Panc1 (cell line): Measurements from ENCODE around the gene PCK2.

Experiments
- CTCF ChIP-seq: fragments of 450-650 bp; IDR thresholded peaks from 2 replicates; pipeline ENCODE4 v1.5.1; 2017; ENCODE audit warnings: mild to moderate bottlenecking
- TF ChIP-seq, protein P1 (sequence below), 2 experiments: IDR thresholded peaks; 2 replicates each; pipeline ENCODE4 v1.6.1; 2011 to 2012; ENCODE audit warnings: low read depth in 2 of 2, control low read depth in 1 of 2, low read length in 1 of 2, mild to moderate bottlenecking in 1 of 2, moderate library complexity in 1 of 2; ENCODE audit not compliant: insufficient read depth in 1 of 2

DNA sequence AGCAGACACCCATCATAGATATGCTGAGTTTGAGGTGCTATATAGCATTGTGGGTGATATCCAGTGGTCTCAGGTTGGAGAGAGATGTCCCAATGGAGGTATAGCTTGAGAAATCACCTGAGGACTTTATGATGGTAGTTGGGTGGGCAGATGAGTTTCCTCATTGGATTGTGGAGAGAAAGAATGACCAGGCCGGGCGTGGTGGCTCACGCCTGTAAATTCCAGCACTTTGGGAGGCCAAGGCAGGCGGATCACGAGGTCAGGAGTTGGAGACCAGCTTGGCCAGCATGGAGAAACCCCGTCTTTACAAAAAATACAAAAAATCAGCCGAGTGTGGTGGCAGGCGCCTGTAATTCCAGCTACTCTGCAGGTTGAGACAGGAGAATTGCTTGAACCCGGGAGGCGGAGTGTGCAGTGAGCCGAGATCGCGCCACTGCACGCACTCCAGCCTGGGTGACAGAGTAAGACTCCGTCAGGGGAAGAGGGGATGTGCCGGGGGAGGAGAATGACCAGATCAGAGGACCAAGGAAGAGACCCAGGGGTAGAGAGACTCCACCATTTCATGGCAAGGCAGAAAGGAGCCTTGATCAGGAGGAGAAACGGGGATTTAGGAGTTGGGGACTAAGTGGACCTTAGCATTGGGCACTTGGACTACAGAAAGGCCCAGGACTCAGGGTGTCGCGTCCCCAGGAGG is 757 bp upstream of the PCK2 start:
- no peak for TF ChIP-seq CTCF
- TF ChIP-seq, protein P1, sequence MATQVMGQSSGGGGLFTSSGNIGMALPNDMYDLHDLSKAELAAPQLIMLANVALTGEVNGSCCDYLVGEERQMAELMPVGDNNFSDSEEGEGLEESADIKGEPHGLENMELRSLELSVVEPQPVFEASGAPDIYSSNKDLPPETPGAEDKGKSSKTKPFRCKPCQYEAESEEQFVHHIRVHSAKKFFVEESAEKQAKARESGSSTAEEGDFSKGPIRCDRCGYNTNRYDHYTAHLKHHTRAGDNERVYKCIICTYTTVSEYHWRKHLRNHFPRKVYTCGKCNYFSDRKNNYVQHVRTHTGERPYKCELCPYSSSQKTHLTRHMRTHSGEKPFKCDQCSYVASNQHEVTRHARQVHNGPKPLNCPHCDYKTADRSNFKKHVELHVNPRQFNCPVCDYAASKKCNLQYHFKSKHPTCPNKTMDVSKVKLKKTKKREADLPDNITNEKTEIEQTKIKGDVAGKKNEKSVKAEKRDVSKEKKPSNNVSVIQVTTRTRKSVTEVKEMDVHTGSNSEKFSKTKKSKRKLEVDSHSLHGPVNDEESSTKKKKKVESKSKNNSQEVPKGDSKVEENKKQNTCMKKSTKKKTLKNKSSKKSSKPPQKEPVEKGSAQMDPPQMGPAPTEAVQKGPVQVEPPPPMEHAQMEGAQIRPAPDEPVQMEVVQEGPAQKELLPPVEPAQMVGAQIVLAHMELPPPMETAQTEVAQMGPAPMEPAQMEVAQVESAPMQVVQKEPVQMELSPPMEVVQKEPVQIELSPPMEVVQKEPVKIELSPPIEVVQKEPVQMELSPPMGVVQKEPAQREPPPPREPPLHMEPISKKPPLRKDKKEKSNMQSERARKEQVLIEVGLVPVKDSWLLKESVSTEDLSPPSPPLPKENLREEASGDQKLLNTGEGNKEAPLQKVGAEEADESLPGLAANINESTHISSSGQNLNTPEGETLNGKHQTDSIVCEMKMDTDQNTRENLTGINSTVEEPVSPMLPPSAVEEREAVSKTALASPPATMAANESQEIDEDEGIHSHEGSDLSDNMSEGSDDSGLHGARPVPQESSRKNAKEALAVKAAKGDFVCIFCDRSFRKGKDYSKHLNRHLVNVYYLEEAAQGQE (IDR thresholded peaks at IDR 0.05; ENCODE audit: insufficient read depth in 1 of 2, low read depth in 2 of 2, low read length in 1 of 2): no peak
